Activated T-cell treated with anti-CD3 and anti-CD28 coated beads for 1 hour (primary cell): ENCODE measurements around the gene PEAK3.

Experiments
- DNase-seq: peaks from one replicate; pipeline ENCODE4 v3.0.0-alpha.2; 2020; ENCODE audit warnings: low read depth

Gene PEAK3

DNA sequence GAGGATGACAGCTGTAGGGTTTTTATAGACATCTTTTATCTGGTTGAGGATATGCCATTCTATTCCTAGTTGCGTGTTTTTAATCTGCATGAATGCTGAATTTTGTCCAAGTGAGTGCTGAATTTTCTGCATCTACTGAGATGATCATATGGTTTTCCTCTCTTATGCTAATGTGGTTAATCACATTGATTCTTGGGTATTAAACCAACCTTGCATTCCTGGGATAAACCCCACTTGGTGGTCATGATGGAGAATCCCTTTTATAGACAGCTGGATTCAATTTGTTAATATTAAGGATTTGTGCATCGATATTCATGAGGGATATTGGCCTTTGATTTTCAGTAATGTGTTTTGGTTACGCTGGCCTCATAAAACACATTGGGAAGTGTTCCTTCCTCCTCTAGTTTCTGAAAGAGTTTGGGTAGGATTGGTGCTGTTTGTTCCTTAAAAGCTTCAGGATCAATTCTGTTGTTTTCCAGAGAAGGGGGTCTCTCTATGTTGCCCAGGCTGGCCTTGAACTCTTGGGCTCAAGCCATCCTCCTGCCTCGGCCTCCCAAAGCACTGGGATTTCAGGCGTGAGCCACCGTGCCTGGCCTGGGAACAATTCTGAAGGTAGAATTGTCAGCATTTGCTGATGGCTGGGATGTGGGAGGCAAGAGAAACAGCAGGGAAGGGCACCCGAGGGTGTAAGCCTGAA lies 33.3 kb upstream of the PEAK3 start:
- DNase-seq = no peak

DNA sequence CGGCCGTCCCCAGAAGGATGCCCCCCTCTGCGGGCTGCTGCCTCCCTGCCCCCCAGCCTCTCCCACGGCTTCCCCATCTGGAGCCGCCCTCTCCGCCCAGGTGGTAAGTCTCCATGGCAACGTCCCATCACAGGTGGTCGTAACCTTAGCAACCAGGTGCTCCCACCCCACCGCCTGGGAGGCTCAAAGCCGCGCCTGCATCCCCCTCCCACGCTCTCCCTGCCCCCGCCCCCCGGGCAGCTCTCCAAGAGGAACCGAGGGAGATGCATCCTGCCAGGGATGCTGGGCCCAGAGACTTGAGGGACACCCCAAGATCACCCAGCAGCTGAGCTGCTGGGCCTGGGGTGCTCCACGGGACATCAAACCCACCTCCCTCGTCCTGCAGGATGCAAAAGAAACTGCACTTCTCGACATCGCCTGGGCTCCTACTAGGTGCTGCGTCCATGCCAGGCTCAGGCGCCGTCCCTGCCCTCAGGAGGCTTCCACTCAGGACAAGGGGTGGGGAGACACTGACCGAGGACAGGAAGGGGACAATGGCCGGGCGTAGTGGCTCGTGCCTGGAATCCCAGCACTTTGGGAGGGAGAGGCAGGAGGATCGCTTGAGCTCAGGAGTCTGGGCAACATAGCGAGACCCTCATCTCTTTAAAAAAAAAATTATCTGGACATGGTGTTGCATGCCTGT lies 31.0 kb upstream of the PEAK3 start:
- DNase-seq = no peak

DNA sequence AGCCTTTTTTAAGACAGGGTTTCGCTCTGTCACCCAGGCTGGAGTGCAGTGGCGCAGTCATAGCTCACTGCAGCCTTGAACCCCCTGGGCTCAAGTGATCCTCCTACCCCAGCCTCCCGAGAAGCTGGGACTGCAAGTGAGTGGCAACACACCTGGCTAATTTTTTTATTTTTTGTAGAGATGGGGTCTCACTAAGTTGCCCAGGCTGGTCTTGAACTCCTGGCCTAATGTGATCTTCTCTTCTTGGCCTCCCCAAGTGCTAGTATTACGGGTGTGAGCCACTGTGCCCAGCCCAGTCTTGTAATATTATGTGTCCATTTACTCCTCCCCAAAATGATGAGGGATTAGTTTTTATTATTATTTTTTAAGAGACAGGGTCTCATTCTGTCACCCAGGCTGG lies 29.1 kb upstream of the PEAK3 start:
- no peak for DNase-seq

DNA sequence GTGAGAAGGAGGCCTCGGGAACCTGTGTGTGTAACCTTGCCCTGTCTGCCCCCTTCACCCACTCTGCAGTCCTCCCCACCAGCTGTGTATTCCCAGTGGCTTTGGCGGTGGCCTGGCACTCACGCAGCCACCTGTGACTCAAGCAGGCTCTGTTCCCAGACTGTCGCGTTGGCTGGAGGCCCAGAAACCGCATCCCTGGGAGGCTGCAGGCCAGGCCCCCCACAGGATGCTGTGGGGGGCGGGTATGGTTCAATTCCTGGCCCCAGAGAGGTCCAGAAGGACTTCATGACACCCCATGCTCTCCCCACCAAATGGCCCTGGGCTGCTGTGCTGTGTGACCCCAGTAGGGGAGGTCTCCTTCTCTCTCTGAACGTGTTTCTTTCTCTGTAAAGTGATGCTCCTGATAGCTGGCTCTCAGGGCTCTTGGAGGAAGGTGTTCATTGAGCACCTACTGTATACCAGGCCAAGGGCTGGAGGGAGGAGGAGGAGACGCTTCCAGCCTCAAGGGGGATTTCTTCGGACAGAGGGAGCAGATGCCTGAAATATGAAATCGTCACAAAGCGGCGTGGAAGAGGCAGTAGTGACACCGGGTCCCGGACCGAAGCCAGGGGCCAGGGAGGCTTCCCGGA lies 27.9 kb upstream of the PEAK3 start:
- DNase-seq = no peak

DNA sequence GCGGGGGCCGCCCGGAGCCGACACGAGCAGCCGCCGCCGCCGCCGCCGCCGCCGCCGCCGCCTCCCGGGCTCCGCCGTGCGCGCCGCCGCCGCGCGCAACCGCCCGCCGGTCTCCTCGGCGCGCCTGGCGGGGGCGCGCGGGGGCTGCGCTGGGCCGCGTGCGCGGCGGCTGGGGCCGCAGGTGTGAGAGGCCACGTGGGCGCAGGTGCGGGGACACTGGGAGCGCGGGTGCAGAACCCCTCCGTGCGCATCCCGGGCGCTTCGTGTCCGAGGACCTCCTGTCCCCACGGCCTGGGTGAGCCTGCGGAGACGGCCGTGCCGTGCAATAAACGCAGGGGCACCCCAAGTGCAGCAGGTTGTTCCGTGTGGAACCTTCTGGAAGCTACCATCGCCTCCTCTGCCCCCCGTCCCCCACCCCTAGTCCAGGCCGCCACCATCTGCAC lies 26.2 kb upstream of the PEAK3 start, which contains the start of gene LINGO3:
TSS of gene LINGO3 (minus strand) at position 41 of the 443 bp plus-strand sequence. CDS start 16,378 bp downstream, outside the sequence.
- no peak for DNase-seq

DNA sequence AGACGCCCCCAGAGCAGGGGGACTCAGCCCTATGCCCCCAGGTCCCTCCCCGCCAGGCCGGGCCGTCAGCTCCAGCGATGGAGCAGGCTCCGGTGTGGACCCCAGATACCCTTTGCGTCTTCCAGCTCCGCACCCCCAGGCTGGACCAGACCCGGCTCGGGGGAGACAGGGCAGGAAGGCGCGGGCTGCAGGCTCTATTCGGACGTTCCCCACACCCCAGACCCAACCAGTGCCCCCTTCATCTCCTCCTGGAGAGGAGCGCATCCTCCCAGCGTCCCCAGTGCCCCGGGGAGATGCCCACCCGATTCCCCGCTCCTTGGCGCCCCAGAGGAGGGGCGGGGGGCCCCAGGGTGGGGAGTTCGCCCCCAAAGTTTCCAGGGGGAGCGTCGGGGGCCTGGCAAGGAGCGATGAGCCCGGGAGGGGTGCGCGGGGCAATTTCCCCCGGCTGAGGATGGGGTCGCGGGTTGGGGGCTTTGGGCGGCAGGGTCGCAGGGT lies 25.6 kb upstream of the PEAK3 start:
- no peak for DNase-seq

DNA sequence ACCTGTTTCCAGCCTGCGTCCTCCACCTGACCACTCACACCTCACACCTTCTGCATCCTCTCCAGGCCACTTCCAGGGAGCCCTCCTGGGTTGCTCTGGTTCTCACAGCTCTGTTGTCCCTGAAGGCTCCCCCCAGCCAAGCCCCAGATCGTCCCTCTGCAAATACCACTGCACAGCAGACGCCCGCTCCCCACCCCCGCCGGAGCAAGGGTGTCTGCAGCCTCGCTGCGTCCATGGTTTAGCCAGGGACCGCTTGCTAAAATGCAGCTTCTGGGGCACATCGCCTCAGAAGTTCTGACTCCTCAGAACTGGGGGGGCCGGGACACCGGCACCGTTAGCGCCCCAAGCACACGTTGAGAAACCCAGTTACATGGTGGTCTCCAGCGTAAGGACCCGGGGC lies 25.0 kb upstream of the PEAK3 start:
- no peak for DNase-seq

DNA sequence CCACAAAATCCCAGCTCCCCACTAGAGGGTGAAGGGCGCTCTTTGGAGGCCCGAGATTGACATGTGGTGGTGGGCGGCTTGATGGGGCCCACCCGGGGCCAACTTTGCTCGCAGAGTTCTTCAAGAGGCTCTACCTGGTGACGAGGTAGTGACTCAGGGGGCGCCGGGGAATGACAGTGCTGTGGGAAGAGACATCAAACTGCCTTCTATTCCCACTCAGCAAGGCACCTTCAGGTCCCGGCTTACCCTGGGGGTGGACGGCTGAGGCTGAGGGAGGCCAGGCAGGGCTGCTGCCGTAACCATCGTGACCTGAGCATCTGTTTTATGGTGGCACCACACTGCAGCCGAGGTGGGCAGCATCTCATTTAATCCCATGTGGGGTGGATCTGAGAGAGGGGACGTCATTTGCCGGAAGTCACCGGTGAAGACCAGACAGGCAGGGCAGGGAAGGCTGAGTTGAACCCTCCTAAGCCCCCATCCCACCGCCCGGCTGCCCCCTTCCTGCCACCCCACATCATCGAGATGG lies 24.4 kb upstream of the PEAK3 start:
- DNase-seq = no peak

DNA sequence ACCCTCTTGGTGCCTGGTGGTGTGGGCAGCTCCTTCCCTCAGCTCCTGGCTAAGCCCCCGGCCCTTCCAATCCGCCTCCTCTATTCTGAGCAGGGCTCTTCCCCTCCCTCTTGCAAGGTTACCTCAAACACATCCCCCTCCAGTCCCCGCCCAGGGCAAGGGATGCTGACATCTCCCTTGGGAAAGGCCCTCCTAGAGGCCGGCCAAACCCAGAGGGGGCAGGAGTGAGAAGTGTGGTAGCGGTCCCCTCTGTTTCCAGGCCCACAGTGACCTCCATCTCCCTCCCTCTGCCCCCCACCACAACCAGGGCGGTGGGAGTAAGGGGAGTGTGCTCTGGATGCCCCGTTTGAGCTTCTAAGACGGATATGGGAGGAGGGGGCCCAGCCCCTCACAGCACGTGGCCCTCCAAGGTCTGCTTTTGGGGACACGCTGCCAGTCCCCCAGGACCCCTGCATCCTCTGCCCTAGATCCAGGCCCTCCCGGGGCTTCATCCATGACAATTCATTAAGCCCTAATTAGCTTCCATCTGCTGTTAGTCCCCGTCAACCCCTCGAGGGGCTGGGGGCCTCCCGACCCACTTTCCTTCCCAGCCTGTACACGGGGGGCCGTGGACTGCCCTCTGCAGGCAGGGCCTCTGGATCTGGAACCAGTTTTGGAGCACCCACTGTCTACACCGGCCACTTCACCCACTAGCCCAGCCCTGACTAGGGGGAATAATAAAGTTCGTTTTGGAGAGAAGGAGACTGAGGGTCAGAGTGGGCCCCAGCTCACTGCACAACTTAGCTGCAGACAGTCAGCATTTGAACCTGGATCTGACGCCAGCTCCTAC lies 23.7 kb upstream of the PEAK3 start:
- no peak for DNase-seq

DNA sequence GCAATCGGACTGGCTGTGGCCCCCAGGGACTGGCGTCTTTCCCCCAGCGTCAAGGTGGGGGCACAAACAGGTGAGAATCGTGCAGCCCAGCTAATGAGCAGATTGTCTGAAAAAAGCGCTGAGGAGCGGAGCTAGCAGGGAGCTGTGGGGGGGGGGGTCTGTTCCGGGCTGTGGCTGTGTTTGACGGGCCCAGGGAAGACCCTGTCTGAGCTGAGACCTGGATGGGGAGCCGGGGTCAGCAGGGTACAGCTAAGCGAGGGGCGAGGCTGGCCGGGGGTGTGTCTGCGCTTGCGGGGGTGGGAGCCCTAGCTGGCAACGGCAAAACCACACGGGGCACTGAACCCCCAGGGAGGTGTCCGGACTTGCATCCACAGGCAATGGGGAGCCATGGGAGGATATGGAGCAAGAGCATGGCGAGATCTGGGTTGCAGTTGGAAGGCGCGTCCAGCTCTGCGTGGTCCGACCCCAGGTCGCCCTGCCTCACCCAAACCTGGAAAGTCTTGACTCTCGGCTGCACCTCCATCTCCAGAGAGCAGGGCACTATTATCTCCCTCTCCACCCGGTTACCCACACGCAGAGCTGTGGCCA lies 21.3 kb upstream of the PEAK3 start:
- DNase-seq = no peak

DNA sequence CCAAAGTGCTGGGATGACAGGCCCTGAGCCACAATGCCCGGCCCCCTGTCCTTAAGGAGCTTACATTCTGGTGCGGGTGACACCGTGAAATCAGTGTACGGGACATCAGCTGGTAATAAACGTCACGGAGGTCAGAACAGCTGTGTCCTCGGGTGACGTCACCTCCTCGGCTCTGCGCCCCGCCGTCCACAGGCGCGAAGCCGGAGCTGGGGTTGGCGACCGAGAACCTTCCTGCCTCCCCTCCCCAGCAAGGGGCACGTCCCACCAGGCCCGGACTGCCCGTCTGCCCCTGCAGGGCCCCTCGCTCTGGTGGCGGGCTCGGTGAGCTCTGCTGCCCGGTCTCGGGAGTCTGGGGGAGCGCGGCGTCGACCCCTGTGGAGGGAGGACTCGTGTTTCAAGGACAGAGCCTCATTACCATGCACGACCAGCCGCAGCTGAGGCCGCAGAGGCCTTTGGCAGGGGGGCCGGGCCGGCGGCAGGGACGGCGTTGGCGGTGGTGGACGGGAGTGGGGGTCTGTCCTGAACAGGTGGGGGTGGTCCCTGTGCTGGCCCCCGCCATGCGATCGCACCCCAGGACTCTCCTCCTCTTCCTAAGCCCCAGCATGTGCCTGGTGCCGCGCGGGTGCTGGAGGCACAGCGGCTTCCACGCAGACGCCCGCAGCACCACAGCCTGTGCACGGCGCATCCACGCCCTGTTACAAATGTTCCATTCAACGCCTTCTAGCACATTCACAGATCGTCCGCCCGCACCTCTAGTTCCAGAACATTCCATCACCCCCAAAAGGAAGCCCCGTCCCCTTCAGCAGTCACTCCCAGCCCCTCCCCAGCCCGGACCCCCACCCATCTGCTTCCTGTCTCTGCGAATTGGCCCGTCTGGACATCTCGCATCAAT lies 20.6 kb upstream of the PEAK3 start:
- no peak for DNase-seq

DNA sequence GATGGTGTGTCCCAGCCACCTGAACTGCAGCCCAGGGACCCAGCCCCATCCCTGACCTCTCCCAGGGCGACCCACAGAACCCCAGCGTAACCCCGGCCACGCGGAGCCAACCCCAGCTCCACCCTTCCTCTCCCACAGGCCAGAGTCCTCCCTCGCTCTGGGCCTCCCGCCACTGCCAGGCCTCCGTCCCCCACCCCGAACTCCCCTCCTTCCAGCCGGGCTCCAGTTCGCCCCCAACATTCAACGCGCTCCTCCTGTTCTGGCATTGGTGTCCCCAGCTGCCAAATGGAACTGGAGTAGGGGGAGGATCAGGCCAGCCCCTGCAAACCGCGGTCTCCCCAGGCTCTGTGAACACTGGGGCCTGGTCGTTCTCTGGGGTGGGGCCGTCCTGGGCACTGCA lies 18.6 kb upstream of the PEAK3 start:
- no peak for DNase-seq

DNA sequence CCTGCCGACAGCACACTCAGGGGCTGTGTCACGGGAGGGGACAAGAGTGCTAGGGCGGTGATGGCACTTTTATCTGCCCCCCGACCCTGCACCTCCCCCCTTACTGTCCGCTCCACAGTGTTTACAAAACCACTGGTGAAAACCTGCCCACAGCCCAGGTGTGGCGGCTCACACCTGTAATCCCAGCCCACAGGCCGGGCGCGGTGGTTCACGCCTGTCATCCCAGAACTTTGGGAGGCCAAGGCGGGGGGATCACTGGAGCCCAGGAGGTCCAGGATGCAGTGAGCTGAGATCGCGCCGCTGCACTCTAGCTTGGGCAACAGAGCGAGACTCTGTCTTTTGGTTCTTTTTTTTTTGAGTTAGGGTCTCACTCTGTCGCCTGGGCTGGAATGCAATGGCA lies 14.2 kb upstream of the PEAK3 start:
- DNase-seq = no peak

DNA sequence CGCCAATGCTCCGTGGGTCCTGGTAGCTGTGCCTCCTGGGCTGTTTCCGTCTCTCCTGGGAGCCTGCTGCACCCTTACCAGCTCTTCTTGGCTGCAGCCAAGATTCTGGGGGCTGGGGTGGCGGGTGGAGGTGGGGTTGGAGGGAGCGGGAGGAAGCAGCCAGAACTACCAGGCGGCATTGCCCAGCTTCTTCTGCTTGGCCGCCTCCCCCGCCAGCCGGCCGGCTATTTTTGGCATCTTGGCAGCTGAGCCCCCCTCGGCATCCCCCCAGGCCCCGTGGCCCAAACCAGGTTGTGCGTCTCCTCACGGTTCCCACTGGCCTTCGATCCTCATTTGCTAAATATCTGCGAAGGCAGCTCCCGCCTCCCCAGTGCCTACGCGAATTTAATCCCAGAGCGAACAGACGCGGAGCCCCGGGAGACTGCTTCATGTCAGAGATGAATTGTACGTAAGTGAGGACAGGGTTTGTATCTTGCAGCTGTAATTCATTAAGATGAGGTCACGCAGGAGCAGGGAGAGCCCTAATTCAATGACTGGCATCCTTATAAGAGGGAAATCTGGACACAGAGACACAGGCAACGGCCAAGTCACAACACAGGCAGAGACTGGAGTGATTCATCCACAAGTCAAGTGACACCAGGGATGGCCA lies 12.8 kb upstream of the PEAK3 start:
- no peak for DNase-seq

DNA sequence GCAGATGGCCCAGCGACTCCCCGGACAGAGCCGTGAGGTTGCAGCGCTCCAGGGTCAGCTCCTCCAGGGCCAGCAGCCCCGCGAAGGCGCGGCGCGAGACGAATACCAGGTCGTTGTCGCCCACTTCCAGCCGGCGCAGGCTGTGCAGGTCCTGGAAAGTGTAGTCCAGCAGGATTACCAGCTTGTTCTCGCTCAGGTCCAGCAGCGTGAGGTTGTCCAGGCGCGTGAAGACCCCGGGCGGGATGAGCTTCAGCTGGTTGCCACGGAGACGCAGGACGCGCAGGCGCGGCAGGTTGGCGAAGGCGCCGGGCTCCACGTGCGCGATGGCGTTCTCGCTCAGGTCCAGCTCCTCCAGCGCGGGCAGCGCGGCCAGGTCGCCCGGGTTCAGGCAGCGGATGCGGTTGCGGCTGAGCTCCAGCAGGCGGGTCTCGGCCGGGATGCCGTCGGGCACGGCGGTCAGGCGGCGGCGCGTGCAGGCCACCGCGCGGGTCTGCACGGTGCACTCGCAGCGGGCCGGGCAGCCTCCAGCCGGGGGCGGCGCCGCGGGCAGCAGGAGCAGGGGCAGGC lies 9.3 kb upstream of the PEAK3 start:
- DNase-seq = no peak

DNA sequence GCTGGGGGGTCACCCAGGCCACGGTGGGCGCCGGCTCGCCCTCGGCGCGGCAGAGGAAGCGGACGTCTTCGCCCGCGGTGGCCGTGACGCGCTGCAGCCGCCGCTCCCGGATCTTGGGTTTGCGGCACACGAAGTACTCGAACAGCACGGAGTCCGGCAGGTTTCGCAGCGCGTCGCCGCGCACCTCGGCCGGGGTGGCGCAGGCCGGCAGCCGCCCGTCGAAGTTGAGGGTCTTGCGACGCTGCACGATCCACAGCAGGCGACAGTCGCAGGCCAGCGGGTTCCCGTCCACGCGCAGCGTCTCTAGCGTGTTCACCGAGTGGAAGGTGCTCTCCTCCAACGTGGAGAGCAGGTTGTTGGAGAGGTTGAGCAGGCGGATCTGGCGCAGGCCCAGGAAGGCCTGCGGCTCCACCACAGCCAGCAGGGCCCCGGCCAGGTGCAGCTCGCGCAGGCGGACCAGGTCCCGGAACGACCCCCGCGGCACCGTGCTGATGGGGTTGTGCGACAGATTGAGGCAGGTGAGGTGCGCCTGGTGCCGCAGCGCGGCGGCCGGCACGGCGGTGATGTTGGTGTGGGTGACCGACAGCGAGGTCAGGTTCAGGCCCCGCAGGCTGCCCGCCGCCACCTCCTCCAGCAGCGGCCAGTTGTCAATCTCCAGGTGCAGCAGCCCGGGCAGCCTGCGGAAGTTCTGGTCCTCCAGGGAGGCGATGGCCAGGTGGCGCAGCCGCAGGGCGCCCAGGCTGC lies 8.6 kb upstream of the PEAK3 start:
- no peak for DNase-seq

DNA sequence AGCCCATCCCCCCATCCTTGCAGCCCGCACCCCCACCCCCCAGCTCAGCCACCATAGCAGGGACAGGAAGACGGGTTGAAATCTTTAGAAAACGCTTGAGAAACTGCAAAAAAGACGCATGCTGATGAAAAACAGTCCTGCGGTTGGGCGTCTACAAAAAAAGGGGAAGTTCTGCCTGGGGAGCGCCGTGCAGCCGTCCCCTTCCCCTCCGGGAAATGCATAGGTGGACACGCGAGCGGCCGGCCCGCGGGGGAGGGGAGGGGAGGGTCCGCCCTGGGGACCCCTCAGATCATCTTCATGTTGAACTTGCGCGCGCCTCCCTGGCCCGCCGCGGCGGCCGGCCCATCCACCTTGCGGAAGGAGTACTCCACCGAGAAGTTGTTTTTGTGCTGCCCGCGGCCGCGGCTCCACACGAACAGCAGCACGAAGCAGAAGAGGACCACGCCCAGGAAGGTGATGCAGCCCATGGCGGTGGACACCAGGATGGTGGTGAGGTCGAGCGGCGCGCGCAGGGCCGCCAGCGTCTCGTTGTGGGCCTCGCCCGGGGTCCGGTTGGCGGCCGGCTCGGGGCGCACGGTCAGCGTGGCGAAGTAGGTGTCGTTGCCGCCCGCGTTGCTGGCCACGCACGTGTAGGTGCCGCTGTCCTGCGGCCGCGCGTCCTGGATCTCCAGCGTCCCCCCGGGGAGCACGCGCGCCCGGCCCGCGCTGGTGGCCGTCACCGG lies 7.9 kb upstream of the PEAK3 start:
- peak; percentile 48 for DNase-seq
